H1 (cell line): ENCODE data around the gene RCAN2. TPM values are rescaled to one million over a fixed set of nuclear protein-coding genes. Genes with fewer than 3 reads are reported as not detected.

Source experiments
- CTCF ChIA-PET: fragments of 300-600 bp; sonication (Branson Sonifier 250); formaldehyde crosslinking; loops from one replicate; lab custom pipeline; 2021; ENCODE audit not compliant: partially characterized antibody; lab: Charles Lee
- POLR2A ChIA-PET: fragments of 300-600 bp; sonication (Branson Sonifier 250); formaldehyde crosslinking; loops from one replicate; lab custom pipeline; 2021; ENCODE audit warnings: inconsistent platforms; ENCODE audit not compliant: partially characterized antibody; lab: Charles Lee
- DNase-seq, 2 experiments: peaks; one replicate each; pipeline versions ENCODE4 v3.0.0 to v3.0.0-alpha.2; 2010 to 2022; ENCODE audit warnings: low spot score in 2 of 2, low read depth in 1 of 2, mixed read lengths in 1 of 2
- FAIRE-seq: peaks from 2 replicates; lab custom pipeline; 2011; peaks lifted over from hg19 to GRCh38; lab: Jason Lieb, UNC
- H2AFZ ChIP-seq: 2 replicates; pipeline ENCODE4 v1.8.1; 2012; ENCODE audit warnings: low read length, inconsistent platforms
- H2AK5ac ChIP-seq: 2 replicates; pipeline ENCODE4 v1.6.1; 2013; ENCODE audit warnings: low read depth, low read length
- H2BK120ac ChIP-seq: replicated peaks from 2 replicates; pipeline ENCODE3; 2013; ENCODE audit warnings: low read depth, low read length, inconsistent platforms
- H2BK12ac ChIP-seq: 2 replicates; pipeline ENCODE4 v1.6.1; 2013; ENCODE audit warnings: low read depth, low read length
- H2BK15ac ChIP-seq: 2 replicates; pipeline ENCODE4 v1.6.1; 2013; ENCODE audit warnings: low read length
- H2BK20ac ChIP-seq: 2 replicates; pipeline ENCODE4 v1.6.1; 2013; ENCODE audit warnings: low read length
- H2BK5ac ChIP-seq: 2 replicates; pipeline ENCODE4 v1.6.1; 2013; ENCODE audit warnings: low read depth, low read length
- H3K14ac ChIP-seq: 2 replicates; pipeline ENCODE4 v1.6.1; 2013; ENCODE audit warnings: inconsistent platforms; ENCODE audit not compliant: insufficient read length
- H3K18ac ChIP-seq: 2 replicates; pipeline ENCODE4 v1.6.1; 2013; ENCODE audit warnings: low read length; ENCODE audit errors: extremely low read depth
- H3K23ac ChIP-seq: 2 replicates; pipeline ENCODE4 v1.6.1; 2013; ENCODE audit warnings: inconsistent platforms; ENCODE audit not compliant: insufficient read length
- H3K23me2 ChIP-seq: 2 replicates; pipeline ENCODE4 v1.6.1; 2013; ENCODE audit warnings: low read depth, low read length
- H3K27ac ChIP-seq: 2 replicates; pipeline ENCODE4 v1.6.1; 2011; ENCODE audit warnings: low read depth, low read length, inconsistent platforms
- H3K27me3 ChIP-seq, 4 experiments: replicated peaks in 1 of 4; 1 replicate in 1 of 4; 2 replicates in 3 of 4; pipeline versions ENCODE4 v1.6.1 to v1.8.1; 2011 to 2013; ENCODE audit warnings: low read length in 3 of 4, mild to moderate bottlenecking in 3 of 4, inconsistent platforms in 2 of 4, mixed read lengths in 2 of 4, moderate library complexity in 1 of 4; ENCODE audit not compliant: control insufficient read depth in 3 of 4, insufficient read depth in 3 of 4; ENCODE audit errors: extremely low read depth in 1 of 4
- H3K36me3 ChIP-seq, 4 experiments: 2 replicates each; pipeline versions ENCODE4 v1.6.1 to v1.8.1; 2011 to 2013; ENCODE audit warnings: mild to moderate bottlenecking in 4 of 4, low read length in 3 of 4, moderate library complexity in 2 of 4, control low read depth in 1 of 4, inconsistent platforms in 1 of 4; ENCODE audit not compliant: insufficient read depth in 4 of 4, control insufficient read depth in 2 of 4
- H3K4ac ChIP-seq: replicated peaks from 2 replicates; pipeline ENCODE3; 2013; ENCODE audit warnings: low read length, low read depth, mixed read lengths, inconsistent platforms; ENCODE audit not compliant: insufficient read length
- H3K4me1 ChIP-seq, 4 experiments: replicated peaks in 1 of 4; 1 replicate in 1 of 4; 2 replicates in 3 of 4; pipeline versions ENCODE4 v1.6.1 to v1.8.1; 2011 to 2013; ENCODE audit warnings: low read length in 3 of 4, inconsistent platforms in 2 of 4, mixed read lengths in 1 of 4; ENCODE audit not compliant: insufficient read depth in 4 of 4, control insufficient read depth in 3 of 4
- H3K4me2 ChIP-seq, 2 experiments: 2 replicates each; pipeline versions ENCODE4 v1.6.1 to v1.8.1; 2011 to 2013; ENCODE audit warnings: low read depth in 2 of 2, low read length in 2 of 2, control low read depth in 1 of 2, inconsistent platforms in 1 of 2, mild to moderate bottlenecking in 1 of 2; ENCODE audit not compliant: insufficient read depth in 1 of 2
- H3K4me3 ChIP-seq, 4 experiments: fragments of 200-600, 300-600 bp in 1 of 4; sonication (generic), shearing (Covaris generic), sonication (Bioruptor Twin) in 1 of 4; 2 replicates each; pipeline versions ENCODE4 v1.5.1 to v1.8.1; 2011 to 2016; ENCODE audit warnings: low read length in 4 of 4, low read depth in 3 of 4, control low read depth in 2 of 4, inconsistent platforms in 2 of 4, mild to moderate bottlenecking in 2 of 4, mixed read lengths in 1 of 4, moderate library complexity in 1 of 4; ENCODE audit not compliant: insufficient read depth in 2 of 4; ENCODE audit errors: extremely low read depth in 1 of 4
- H3K56ac ChIP-seq: replicated peaks from 2 replicates; pipeline ENCODE3; 2013; ENCODE audit warnings: low read depth, mild to moderate bottlenecking, mixed read lengths, low read length, inconsistent platforms; ENCODE audit not compliant: insufficient read length
- H3K79me1 ChIP-seq: 2 replicates; pipeline ENCODE4 v1.6.1; 2013; ENCODE audit warnings: low read depth, low read length, control low read depth
- H3K79me2 ChIP-seq, 2 experiments: 2 replicates each; pipeline versions ENCODE4 v1.6.1 to v1.8.1; 2012 to 2013; ENCODE audit warnings: low read length in 2 of 2, mild to moderate bottlenecking in 2 of 2, inconsistent platforms in 1 of 2; ENCODE audit not compliant: insufficient read depth in 2 of 2, control insufficient read depth in 1 of 2
- H3K9ac ChIP-seq, 4 experiments: replicated peaks in 1 of 4; 1 replicate in 1 of 4; 2 replicates in 3 of 4; pipeline versions ENCODE4 v1.6.1 to v1.8.1; 2011 to 2013; ENCODE audit warnings: low read depth in 3 of 4, low read length in 3 of 4, control low read depth in 2 of 4, mild to moderate bottlenecking in 2 of 4, moderate library complexity in 2 of 4, inconsistent platforms in 1 of 4; ENCODE audit errors: extremely low read depth in 1 of 4
- H3K9me3 ChIP-seq, 2 experiments: 2 replicates each; pipeline versions ENCODE4 v1.6.1 to v1.8.1; 2012 to 2013; ENCODE audit warnings: mild to moderate bottlenecking in 2 of 2, moderate library complexity in 2 of 2, control low read depth in 1 of 2, inconsistent platforms in 1 of 2, low read depth in 1 of 2, low read length in 1 of 2, mixed read lengths in 1 of 2; ENCODE audit not compliant: insufficient read depth in 2 of 2
- H4K20me1 ChIP-seq, 2 experiments: replicated peaks in 1 of 2; 2 replicates each; pipeline versions ENCODE3 to v1.8.1; 2011 to 2013; ENCODE audit warnings: inconsistent platforms in 2 of 2, low read length in 2 of 2, mild to moderate bottlenecking in 1 of 2; ENCODE audit not compliant: insufficient read depth in 2 of 2, control insufficient read depth in 1 of 2
- H4K5ac ChIP-seq: 2 replicates; pipeline ENCODE4 v1.6.1; 2013; ENCODE audit warnings: low read length, low read depth, mixed read lengths, inconsistent platforms; ENCODE audit not compliant: insufficient read length
- H4K8ac ChIP-seq: 2 replicates; pipeline ENCODE4 v1.8.0; 2013; ENCODE audit warnings: mild to moderate bottlenecking, moderate library complexity, low read length, inconsistent platforms; ENCODE audit not compliant: insufficient read depth; ENCODE audit errors: extremely low read depth
- H4K91ac ChIP-seq: replicated peaks from 2 replicates; pipeline ENCODE3; 2013; ENCODE audit warnings: low read length, mixed read lengths, inconsistent platforms; ENCODE audit not compliant: insufficient read length
- CHD2 ChIP-seq: IDR thresholded peaks from 2 replicates; pipeline ENCODE4 v1.6.1; 2012; ENCODE audit warnings: low read length, improper control_type of control experiment
- CREB1 ChIP-seq: IDR thresholded peaks from 2 replicates; pipeline ENCODE4 v1.6.1; 2012; ENCODE audit warnings: inconsistent platforms
- EGR1 ChIP-seq: IDR thresholded peaks from 2 replicates; pipeline ENCODE4 v1.6.1; 2011; ENCODE audit warnings: low read depth, low read length, borderline replicate concordance
- GTF2F1 ChIP-seq: IDR thresholded peaks from 2 replicates; pipeline ENCODE4 v1.6.1; 2012; ENCODE audit warnings: low read depth, low read length, improper control_type of control experiment, borderline replicate concordance
- HDAC6 ChIP-seq: IDR thresholded peaks from one replicate; pipeline ENCODE4 v1.7.1; 2012; ENCODE audit warnings: low read depth, mild to moderate bottlenecking, inconsistent platforms, low read length, moderate library complexity
- JUN ChIP-seq: IDR thresholded peaks from 2 replicates; pipeline ENCODE4 v1.6.1; 2011; ENCODE audit warnings: low read depth, mild to moderate bottlenecking, improper control_type of control experiment, low read length
- KDM5A ChIP-seq: fragments of 200-600 bp; IDR thresholded peaks from 2 replicates; pipeline ENCODE4 v1.7.1; 2012; ENCODE audit warnings: mild to moderate bottlenecking, low read length, inconsistent platforms, mixed read lengths
- MAFK ChIP-seq: IDR thresholded peaks from 2 replicates; pipeline ENCODE4 v1.6.1; 2012; ENCODE audit warnings: low read depth, mild to moderate bottlenecking, improper control_type of control experiment, low read length
- NANOG ChIP-seq: IDR thresholded peaks from 2 replicates; pipeline ENCODE4 v1.6.1; 2011; ENCODE audit warnings: low read length, low read depth, mild to moderate bottlenecking, inconsistent platforms; ENCODE audit not compliant: insufficient read depth, poor library complexity, severe bottlenecking
- POLR2AphosphoS5 ChIP-seq: IDR thresholded peaks from 2 replicates; pipeline ENCODE4 v1.6.1; 2011; ENCODE audit warnings: low read depth, low read length
- POU5F1 ChIP-seq: IDR thresholded peaks from 2 replicates; pipeline ENCODE4 v1.6.1; 2011; ENCODE audit warnings: low read depth, mild to moderate bottlenecking, low read length, moderate library complexity
- RNF2 ChIP-seq: fragments of 200-900, 300-1000 bp; sonication (generic); IDR thresholded peaks from 2 replicates; pipeline ENCODE4 v1.7.1; 2016; ENCODE audit warnings: borderline replicate concordance, low read depth, mild to moderate bottlenecking, antibody characterized with exemption, low read length; ENCODE audit not compliant: poor library complexity, severe bottlenecking; ENCODE audit errors: missing control alignments
- WGBS, 2 experiments: shearing (Covaris generic) in 1 of 2; methylation state at CpG; one replicate each; pipeline versions ENCODE4 v1.1.6 to v1.1.7; 2013 to 2015; ENCODE audit warnings: low lambda C conversion rate in 2 of 2, mixed read lengths in 2 of 2, inconsistent platforms in 1 of 2, low coverage in 1 of 2, missing lambda C conversion rate in 1 of 2; ENCODE audit not compliant: insufficient replicate concordance in 2 of 2, insufficient coverage in 1 of 2, insufficient read length in 1 of 2; ENCODE audit errors: extremely low coverage in 1 of 2, missing lambda C conversion rate in 1 of 2; 5-methylcytosine and 5-hydroxymethylcytosine counted together
- polyA plus RNA-seq, 7 experiments: library from polyadenylated mRNA; depleted of rRNA in 3 of 7; stranded (reverse) in 5 of 7; unstranded in 2 of 7; fragments of >200 nt in 5 of 7; fragments of 200-250 nt in 2 of 7; gene quantifications; 1 replicate in 5 of 7; 2 replicates in 1 of 7; 4 replicates in 1 of 7; pipeline versions ENCODE4 v1.2.1 to v1.2.3, GENCODE V29; 2011 to 2013; ENCODE audit warnings: missing spikeins in 2 of 7, mixed read lengths in 2 of 7
- total RNA-seq: library from RNA; stranded (reverse); fragmentation: NEBNext Ultra II Directional; extraction: Animal tissue kit (Norgen Biotek cat#: 25700); gene quantifications from 2 replicates; pipeline ENCODE4 v1.2.1, GENCODE V29; 2021

RCAN2 gene
- total and polyA plus RNA-seq, 2 of the 8 experiments (the other 6 are each of a cell fraction or from before 2014, with no cell fraction given), result 5.0 to 8.5 TPM

DNA sequence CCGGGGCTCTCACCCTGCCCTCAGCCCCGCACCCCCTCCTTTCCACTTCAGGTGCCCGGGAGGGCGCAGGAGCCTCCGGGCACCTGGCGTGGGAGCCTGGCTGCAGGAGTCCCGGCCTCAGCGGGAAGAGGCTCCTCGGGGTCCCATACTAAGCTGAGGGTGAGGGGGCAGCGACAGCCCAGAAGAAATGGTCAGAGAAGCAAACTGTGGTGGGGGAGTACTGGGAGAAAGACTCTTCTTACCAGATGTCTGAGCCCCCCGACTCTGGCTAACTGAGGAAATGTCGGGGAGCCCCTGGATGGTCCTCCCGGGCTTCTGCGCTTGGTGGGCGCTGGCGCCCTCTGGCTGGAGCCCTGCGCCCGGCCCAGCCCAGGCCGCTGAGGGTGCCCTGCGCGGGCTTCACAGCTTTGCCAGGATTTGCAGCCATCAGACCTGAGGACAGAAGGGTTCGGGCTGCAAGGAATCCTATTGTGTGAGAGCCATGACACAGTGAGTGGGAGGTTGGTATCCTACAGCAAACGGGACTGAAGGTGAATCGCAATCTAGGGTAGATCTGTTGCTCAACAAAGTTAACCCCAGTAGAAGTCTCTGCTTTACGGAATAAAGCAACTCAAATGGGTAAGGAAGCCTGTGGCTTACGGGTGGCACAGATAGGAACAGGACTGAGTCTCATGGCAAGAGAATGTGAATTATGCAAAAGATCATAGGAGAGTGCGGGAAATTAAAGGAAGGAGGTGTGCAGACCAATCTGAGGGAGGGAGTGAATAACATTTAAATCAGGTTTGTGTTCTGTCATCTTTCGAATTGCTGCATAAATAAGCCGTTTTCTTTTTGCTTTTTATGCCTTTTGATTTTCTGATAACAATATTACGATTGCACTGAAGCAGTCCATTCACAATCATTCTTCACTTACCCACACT is 639 bp upstream of the RCAN2 start:
- Histone ChIP-seq H2AK5ac (no peak overlapping the region), H3K79me2 (no peaks in the 10 kb centered on the region), H2BK12ac (no peak overlapping the region), H3K4me2 (peak overlapping the region; percentile 82 to 87), H4K91ac (no peak overlapping the region), H2BK20ac (no peak overlapping the region), H3K27me3 (0 out of 7 replicates have a peak, but pooled peaks cover 0 to 3% (median 0%) of the 10 kb centered on the region in 4 experiments), H3K18ac (peak overlapping the region; percentile 15; the same call in 1 of the 2 replicates), H2AFZ (peak overlapping the region; percentile 98), H2BK5ac (no peak overlapping the region), H3K27ac (no peak overlapping the region), H4K5ac (no peak overlapping the region), H3K4ac (no peak overlapping the region), H3K23ac (no peak overlapping the region), H4K20me1 (no peaks in the 10 kb centered on the region), H3K4me3 (peak overlapping the region; percentile 55 to 94 (median 69)), H3K9ac (peak overlapping the region in 2 of 4 experiments; percentile 15 to 23; a peak in 4 of 7 replicates), H3K14ac (no peak overlapping the region), H3K79me1 (no peaks in the 10 kb centered on the region), H3K56ac (peak overlapping the region; percentile 62), H3K9me3 (no peaks in the 10 kb centered on the region), H3K23me2 (peaks cover 9% of the 10 kb centered on the region), H3K4me1 (peaks cover 2 to 6% (median 5%) of the 10 kb centered on the region in 4 experiments; a peak in 5 of 7 replicates), H4K8ac (peak overlapping the region; percentile 75; the same call in 1 of the 2 replicates), H2BK120ac (no peak overlapping the region), H2BK15ac (no peak overlapping the region), H3K36me3 (no peaks in the 10 kb centered on the region)
- POLR2A ChIA-PET, result no interaction called here
- FAIRE-seq (peak; percentile 60), DNase-seq (peak in 1 of 2 experiments; percentile 74)
- CTCF ChIA-PET, result interaction anchor here (0.9 to 1.8 kb wide), 17 partner anchors 8 to 518 kb away, joined by 3 to 12 read pairs (median 4); no protein-coding TSS in a partner anchor
- WGBS, 2 experiments, result 14% methylated on average over 24 of the region's 30 CpGs; no CpG with 5 or more reads in 1 of the 2 experiments
- TF ChIP-seq MAFK, result no peak
- TF ChIP-seq EGR1, result no peak
- TF ChIP-seq POU5F1, result no peak
- no peak for TF ChIP-seq GTF2F1
- no peak for TF ChIP-seq HDAC6
- TF ChIP-seq JUN, result no peak
- no peak for TF ChIP-seq RNF2
- TF ChIP-seq KDM5A, result no peak
- TF ChIP-seq NANOG, result no peak
- no peak for TF ChIP-seq CREB1
- no peak for TF ChIP-seq POLR2AphosphoS5
- no peak for TF ChIP-seq CHD2
